Common myeloid progenitor, CD34-positive (primary cell): ENCODE data around the gene BRPF1.

ENCODE experiments used
- CTCF ChIA-PET: fragments of 350-600 bp; sonication (Branson Sonifier 250); formaldehyde crosslinking; loops from one replicate; lab custom pipeline; 2021; ENCODE audit warnings: antibody characterized with exemption; lab: Charles Lee
- POLR2A ChIA-PET: fragments of 350-600 bp; sonication (Branson Sonifier 250); formaldehyde crosslinking; loops from one replicate; lab custom pipeline; 2021; ENCODE audit warnings: antibody characterized with exemption; lab: Charles Lee
- DNase-seq, 3 donors: peaks; one replicate each; pipeline versions ENCODE4 v3.0.0 to v3.0.0-alpha.2; 2013
- H3K27ac ChIP-seq, 2 experiments: 1 replicate in 1 of 2; 2 replicates in 1 of 2; pipeline ENCODE4 v1.7.0; 2013; ENCODE audit warnings: inconsistent platforms in 2 of 2, low read length in 2 of 2, mild to moderate bottlenecking in 2 of 2, low read depth in 1 of 2, moderate library complexity in 1 of 2; ENCODE audit not compliant: severe bottlenecking in 2 of 2, insufficient read depth in 1 of 2, poor library complexity in 1 of 2
- H3K27me3 ChIP-seq, 5 experiments: replicated peaks in 2 of 5; 1 replicate in 3 of 5; 2 replicates in 2 of 5; pipeline versions ENCODE4 v1.6.1 to v1.7.0; 2013; ENCODE audit warnings: low read length in 4 of 5, mild to moderate bottlenecking in 2 of 5, moderate library complexity in 2 of 5, inconsistent platforms in 1 of 5; ENCODE audit not compliant: insufficient read depth in 5 of 5, control insufficient read depth in 4 of 5
- H3K36me3 ChIP-seq, 4 experiments: 1 replicate in 2 of 4; 2 replicates in 2 of 4; pipeline versions ENCODE4 v1.6.1 to v1.7.0; 2013; ENCODE audit warnings: low read length in 3 of 4, control low read depth in 1 of 4, mild to moderate bottlenecking in 1 of 4; ENCODE audit not compliant: control insufficient read depth in 4 of 4, insufficient read depth in 4 of 4
- H3K4me1 ChIP-seq, 4 experiments: 1 replicate in 3 of 4; 2 replicates in 1 of 4; pipeline versions ENCODE4 v1.6.1 to v1.7.1; 2013; ENCODE audit warnings: low read length in 3 of 4, mild to moderate bottlenecking in 3 of 4, control low read depth in 1 of 4, inconsistent platforms in 1 of 4, moderate library complexity in 1 of 4; ENCODE audit not compliant: control insufficient read depth in 4 of 4, insufficient read depth in 4 of 4; ENCODE audit errors: control extremely low read depth in 1 of 4
- H3K4me3 ChIP-seq, 7 experiments: 1 replicate in 4 of 7; 2 replicates in 3 of 7; pipeline versions ENCODE4 v1.5.1 to v1.7.0; 2013; ENCODE audit warnings: mild to moderate bottlenecking in 7 of 7, low read length in 6 of 7, moderate library complexity in 6 of 7, inconsistent platforms in 2 of 7, low read depth in 2 of 7, control low read depth in 1 of 7; ENCODE audit not compliant: insufficient read depth in 4 of 7, control insufficient read depth in 1 of 7; ENCODE audit errors: extremely low read depth in 1 of 7
- H3K9me3 ChIP-seq, 5 experiments: 1 replicate in 4 of 5; 2 replicates in 1 of 5; pipeline versions ENCODE4 v1.6.1 to v1.7.1; 2013; ENCODE audit warnings: low read length in 4 of 5, mild to moderate bottlenecking in 2 of 5, inconsistent platforms in 1 of 5, low read depth in 1 of 5, moderate library complexity in 1 of 5; ENCODE audit not compliant: control insufficient read depth in 4 of 5, insufficient read depth in 2 of 5; ENCODE audit errors: control extremely low read depth in 1 of 5
- WGBS: methylation state at CpG from one replicate; pipeline ENCODE4 v1.1.5; 2013; ENCODE audit not compliant: insufficient coverage; 5-methylcytosine and 5-hydroxymethylcytosine counted together

Gene BRPF1

GRCh38 chr3:9743548-9743947 is 12.0 kb downstream of the BRPF1 start:
- Histone ChIP-seq H3K27ac (no peak overlapping the region), H3K36me3 (peaks cover 36 to 100% (median 93%) of the 10 kb centered on the region in 4 experiments), H3K27me3 (no peaks in the 10 kb centered on the region), H3K4me1 (no peaks in the 10 kb centered on the region), H3K4me3 (no peak overlapping the region), H3K9me3 (no peaks in the 10 kb centered on the region)
- WGBS: 99% methylated on average over 18 of the region's 18 CpGs
- ChIA-PET CTCF (interaction anchor here (0.9 to 9.5 kb wide), 5 partner anchors 11 to 64 kb away, joined by 3 to 68 read pairs (median 4); partner anchors contain the start of gene BRPF1), POLR2A (interaction anchor here (1.2 kb wide), 1 partner anchor 10 kb away, joined by 5 read pairs; no protein-coding TSS in a partner anchor)
- DNase-seq: no peak

GRCh38 chr3:9744162-9744561 is 12.6 kb downstream of the BRPF1 start:
- H3K27ac ChIP-seq: no peak overlapping the region
- no peak overlapping the region for H3K4me3 ChIP-seq
- ChIA-PET POLR2A (interaction anchor here (1.2 to 1.6 kb wide), 2 partner anchors 11 to 13 kb away, joined by 5 to 7 read pairs; partner anchors contain the start of gene BRPF1), CTCF (interaction anchor here (0.6 to 9.5 kb wide), 5 partner anchors 12 to 975 kb away, joined by 3 to 68 read pairs (median 4); partner anchors contain the start of genes BRPF1 and OXTR)
- peaks cover 0 to 3% (median 2%) of the 10 kb centered on the region in 4 experiments for H3K4me1 ChIP-seq
- peaks cover 33 to 98% (median 88%) of the 10 kb centered on the region in 4 experiments for H3K36me3 ChIP-seq
- WGBS: 96% methylated on average over 12 of the region's 13 CpGs
- DNase-seq: no peak
- H3K27me3 ChIP-seq: no peaks in the 10 kb centered on the region
- no peaks in the 10 kb centered on the region for H3K9me3 ChIP-seq

- H3K4me3 ChIP-seq: no peak overlapping the region
- H3K27me3 ChIP-seq: no peaks in the 10 kb centered on the region
- no peak for DNase-seq
- peaks cover 0 to 14% (median 11%) of the 10 kb centered on the region in 4 experiments for H3K4me1 ChIP-seq
- WGBS: 98% methylated on average over 11 of the region's 12 CpGs
- H3K27ac ChIP-seq: no peak overlapping the region
- H3K36me3 ChIP-seq: peaks cover 29 to 86% (median 75%) of the 10 kb centered on the region in 4 experiments
- ChIA-PET POLR2A (interaction anchor here (1.6 kb wide), 1 partner anchor 15 kb away, joined by 7 read pairs; the partner anchor contains the start of gene BRPF1), CTCF (interaction anchor here (2.3 to 9.5 kb wide), 3 partner anchors 8 to 18 kb away, joined by 7 to 68 read pairs (median 13); partner anchors contain the start of gene BRPF1)
- no peaks in the 10 kb centered on the region for H3K9me3 ChIP-seq
These were observed 14.0 kb downstream of the BRPF1 start for GRCh38 chr3:9745521-9745920.

GRCh38 chr3:9746330-9746729 is 14.8 kb downstream of the BRPF1 start:
- WGBS: 94% methylated on average over 5 of the region's 5 CpGs
- Histone ChIP-seq H3K27me3 (no peaks in the 10 kb centered on the region), H3K36me3 (peaks cover 27 to 81% (median 69%) of the 10 kb centered on the region in 4 experiments), H3K4me1 (peaks cover 0 to 22% (median 16%) of the 10 kb centered on the region in 4 experiments), H3K27ac (no peak overlapping the region), H3K4me3 (no peak overlapping the region), H3K9me3 (no peaks in the 10 kb centered on the region)
- peak in 1 of 3 donors; percentile 26 for DNase-seq
- CTCF ChIA-PET: interaction anchor here (2.3 to 9.5 kb wide), 3 partner anchors 9 to 19 kb away, joined by 7 to 68 read pairs (median 13); partner anchors contain the start of gene BRPF1
- POLR2A ChIA-PET: no interaction called here

GRCh38 chr3:9747267-9747666 is 15.7 kb downstream of the BRPF1 start:
- Histone ChIP-seq H3K27me3 (no peaks in the 10 kb centered on the region), H3K4me3 (no peak overlapping the region), H3K36me3 (peaks cover 23 to 79% (median 65%) of the 10 kb centered on the region in 4 experiments), H3K4me1 (peaks cover 0 to 26% (median 16%) of the 10 kb centered on the region in 4 experiments), H3K9me3 (no peaks in the 10 kb centered on the region), H3K27ac (no peak overlapping the region)
- WGBS: 98% methylated on average over 5 of the region's 8 CpGs
- ChIA-PET CTCF (interaction anchor here (2.9 to 9.5 kb wide), 2 partner anchors 10 to 15 kb away, joined by 13 to 68 read pairs; partner anchors contain the start of gene BRPF1), POLR2A (no interaction called here)
- DNase-seq: no peak

- Histone ChIP-seq H3K36me3 (peaks cover 15 to 74% (median 58%) of the 10 kb centered on the region in 4 experiments), H3K27ac (no peak overlapping the region), H3K4me3 (no peak overlapping the region), H3K4me1 (peaks cover 0 to 26% (median 16%) of the 10 kb centered on the region in 4 experiments), H3K27me3 (no peaks in the 10 kb centered on the region), H3K9me3 (no peaks in the 10 kb centered on the region)
- DNase-seq: no peak
- ChIA-PET CTCF (interaction anchor here (1.4 to 9.5 kb wide), 2 partner anchors 15 to 45 kb away, joined by 3 to 68 read pairs; partner anchors contain the start of genes ARPC4, BRPF1 and TADA3), POLR2A (interaction anchor here (1.0 kb wide), 1 partner anchor 10 kb away, joined by 3 read pairs; no protein-coding TSS in a partner anchor)
- WGBS: 100% methylated on average over 2 of the region's 2 CpGs
These were observed 16.5 kb downstream of the BRPF1 start for GRCh38 chr3:9748031-9748430.

GRCh38 chr3:9749296-9749644 is 17.7 kb downstream of the BRPF1 start:
- ChIA-PET POLR2A (interaction anchor here (2.3 kb wide), 1 partner anchor 17 kb away, joined by 16 read pairs; the partner anchor contains the start of gene BRPF1), CTCF (interaction anchor here (0.8 to 9.5 kb wide), 7 partner anchors 8 to 43 kb away, joined by 3 to 68 read pairs (median 4); partner anchors contain the start of genes ARPC4, BRPF1 and TADA3)
- 24% methylated on average over 19 of the region's 19 CpGs for WGBS
- H3K4me3 ChIP-seq: peak overlapping the region; percentile 61 to 89 (median 70)
- peaks cover 0 to 28% (median 16%) of the 10 kb centered on the region in 4 experiments for H3K4me1 ChIP-seq
- H3K36me3 ChIP-seq: peaks cover 6 to 63% (median 45%) of the 10 kb centered on the region in 4 experiments
- DNase-seq: no peak
- peak overlapping the region; percentile 25 to 67 for H3K27ac ChIP-seq
- no peaks in the 10 kb centered on the region for H3K27me3 ChIP-seq
- no peaks in the 10 kb centered on the region for H3K9me3 ChIP-seq
